Skin of body (tissue), 2 donors: ENCODE results near the gene TMEM234. TPM values are rescaled to one million over a fixed set of nuclear protein-coding genes. Genes with fewer than 3 reads are reported as not detected.

Experiments used
- DNase-seq: peaks from one replicate; lab custom pipeline; 2025; lab: John Stamatoyannopoulos, UW
- total RNA-seq: library from RNA; depleted of rRNA; stranded (reverse); fragments of >200 nt; gene quantifications from one replicate; pipeline ENCODE4 v1.2.3, GENCODE V29; 2014

TMEM234 gene
- total RNA-seq, 1 donor from 2014 or later, result 11.5 TPM

DNA sequence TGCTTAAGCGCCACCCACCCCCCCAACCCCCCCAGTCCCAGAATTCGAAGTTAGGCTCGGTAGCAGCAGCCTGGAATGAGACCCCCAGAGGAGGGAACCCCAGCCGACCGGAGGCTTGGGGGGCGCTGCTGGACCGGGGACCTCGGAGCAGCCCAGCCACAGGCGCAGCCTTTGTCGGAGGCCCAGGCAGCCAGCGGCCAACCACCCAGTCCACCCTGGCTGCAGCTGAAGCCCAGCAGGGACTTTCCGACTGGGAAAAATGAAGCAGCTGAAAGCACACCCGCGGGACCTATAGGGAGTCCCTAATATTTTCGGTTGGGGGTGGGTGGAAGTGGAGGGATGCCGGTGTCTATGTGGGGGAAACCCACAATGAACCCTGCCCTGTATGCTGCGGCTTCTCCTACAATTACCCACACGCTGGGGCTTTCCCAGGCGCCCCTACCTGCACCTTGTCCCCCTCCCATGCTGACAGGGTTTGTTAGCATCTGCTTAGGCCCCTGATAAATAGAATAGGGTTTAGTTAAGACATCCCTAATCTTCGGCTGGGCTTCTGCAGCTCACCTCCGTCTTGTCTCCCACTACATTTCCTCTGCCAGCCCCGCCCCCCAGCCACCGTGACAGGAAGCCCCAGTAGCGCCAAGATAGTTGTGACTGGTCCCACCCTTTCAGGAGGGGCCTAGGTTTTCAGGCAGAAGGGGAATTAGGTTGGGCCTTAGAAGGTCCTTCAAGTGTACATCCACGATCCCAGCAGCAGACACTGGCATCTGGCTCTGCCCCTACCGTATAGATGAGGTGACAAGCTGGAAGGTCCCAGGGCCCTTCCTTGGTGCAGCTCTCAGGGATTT lies 20.9 kb downstream of the TMEM234 start:
- peak; percentile 46 for DNase-seq

DNA sequence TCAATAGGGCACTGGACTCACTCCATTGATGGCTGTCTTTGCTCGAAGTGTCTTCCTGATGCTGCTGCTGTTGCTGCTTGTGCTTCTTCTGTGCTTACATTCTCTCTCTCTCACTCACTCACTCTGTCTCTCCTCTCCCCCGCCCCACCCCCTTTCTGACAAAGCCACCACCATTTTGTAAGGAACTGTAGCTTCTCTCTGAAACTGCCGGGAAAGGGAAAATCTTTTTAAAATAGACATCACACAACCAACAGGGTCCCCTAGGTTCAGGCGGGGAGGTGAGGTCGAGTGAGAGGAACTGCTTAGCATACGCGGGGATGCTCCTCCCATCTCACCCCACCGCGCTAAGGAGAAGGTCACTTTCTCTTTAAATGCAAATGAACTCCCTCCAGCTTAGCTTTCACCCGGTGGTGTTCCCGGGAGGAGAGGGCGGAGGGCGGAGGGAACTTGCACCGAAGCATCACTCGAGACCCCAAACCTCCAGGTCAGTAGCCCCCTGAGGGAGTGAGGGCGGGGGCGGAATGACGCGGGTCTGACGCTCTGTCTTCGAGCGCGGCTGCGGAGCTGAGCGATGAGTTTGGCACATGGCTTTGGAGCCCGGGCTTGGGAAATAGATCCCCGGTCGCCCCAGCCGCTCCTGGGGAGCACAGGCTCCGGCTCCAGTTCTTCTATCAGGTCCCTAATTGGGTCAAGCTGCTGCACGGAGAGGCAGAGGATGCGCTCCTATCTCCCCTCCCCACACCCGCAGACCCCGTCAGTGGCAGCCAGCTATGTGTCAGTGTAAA lies 21.7 kb downstream of the TMEM234 start, which contains the start of gene CCDC28B:
CCDC28B (plus strand) TSS at position 370 of the 785 bp plus-strand sequence. CDS start 1,341 bp downstream, outside the sequence.
- DNase-seq, result peak; percentile 74

DNA sequence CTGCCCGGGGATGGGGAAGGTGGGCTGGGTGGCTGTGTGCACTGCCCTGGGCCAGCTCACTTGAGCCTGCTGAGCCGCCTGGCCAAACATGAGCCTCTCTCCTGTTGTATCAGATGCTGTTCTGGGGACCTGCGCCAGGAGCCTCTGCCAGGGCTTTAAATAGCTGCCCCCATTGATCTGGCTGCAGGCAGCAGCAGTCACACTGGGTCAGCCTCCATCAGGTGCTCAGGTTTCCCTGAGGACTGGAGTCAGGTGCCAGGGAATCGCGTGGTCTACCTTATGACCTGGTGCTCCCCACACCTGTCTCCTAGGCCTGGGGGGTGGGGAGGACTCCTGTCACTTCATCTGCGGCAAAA lies 22.5 kb downstream of the TMEM234 start:
- no peak for DNase-seq

DNA sequence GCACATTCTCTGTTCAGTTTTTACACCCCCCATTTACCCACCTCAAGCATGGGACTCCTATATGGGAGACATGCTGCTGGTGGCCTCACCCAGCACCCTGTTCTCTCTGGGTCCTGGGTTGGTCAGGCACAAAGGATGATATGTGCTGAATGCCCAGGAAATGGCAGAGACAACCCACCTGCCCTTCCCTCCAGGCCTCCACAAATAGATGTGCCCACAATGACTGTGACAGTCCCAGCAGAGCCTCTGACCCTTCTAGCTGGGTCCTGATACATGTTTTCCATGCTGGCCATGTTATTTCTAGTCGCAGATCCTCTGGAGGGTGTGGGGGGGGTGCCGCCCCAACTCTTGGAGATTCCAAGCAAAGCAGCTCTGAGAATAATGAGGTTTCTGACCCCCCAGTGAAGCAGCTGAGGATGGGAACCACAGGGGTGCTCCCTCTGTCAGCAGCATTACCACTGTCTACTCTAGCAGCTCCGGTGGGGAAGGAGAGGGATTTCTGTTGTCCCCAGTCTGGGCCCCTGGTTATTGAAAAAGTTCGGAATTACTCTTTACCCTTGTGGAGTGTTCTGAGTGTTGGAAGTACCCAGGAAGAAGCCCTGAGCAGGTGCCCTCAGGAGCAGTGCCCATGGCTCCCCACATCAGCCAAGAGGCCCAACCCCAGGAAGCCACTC lies 23.0 kb downstream of the TMEM234 start:
- no peak for DNase-seq

DNA sequence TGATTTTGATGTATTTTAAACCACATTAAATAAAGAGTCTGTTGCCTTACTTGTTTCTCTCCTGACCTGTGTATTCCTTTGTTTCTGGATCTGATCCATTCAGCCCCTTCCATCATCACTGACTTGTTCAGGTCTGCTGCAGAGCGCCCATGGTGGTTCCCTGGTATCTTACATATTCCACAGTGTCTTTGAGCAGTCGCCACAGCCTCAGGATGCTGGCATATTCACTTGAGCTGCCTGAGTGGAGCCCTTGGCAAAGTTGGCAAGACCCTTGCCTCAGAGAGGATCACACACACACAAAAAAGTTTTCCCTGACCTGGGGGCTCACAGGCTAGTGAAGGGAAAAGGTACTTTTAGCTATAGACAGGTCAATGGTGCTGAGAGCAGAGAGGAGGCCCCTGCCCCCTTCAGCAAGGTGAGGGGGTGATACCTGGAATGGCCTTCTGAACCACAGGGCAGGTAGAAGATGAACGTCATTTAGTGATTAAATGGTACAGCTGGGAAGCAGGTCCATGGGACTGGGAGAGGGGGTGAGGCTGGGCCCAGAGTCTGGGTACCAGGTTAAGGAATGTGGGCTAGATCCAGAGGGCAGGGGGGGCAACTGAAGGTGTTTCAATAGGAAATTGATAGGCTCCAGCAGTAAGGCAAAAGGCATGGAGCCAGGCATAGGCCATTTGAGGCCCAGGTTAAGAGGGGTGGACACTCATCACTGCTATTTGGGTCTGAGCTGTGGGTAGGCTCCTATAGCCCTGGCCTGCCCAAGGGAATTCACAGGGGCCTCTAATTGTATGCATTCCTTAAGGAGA lies 23.7 kb downstream of the TMEM234 start:
- no peak for DNase-seq

DNA sequence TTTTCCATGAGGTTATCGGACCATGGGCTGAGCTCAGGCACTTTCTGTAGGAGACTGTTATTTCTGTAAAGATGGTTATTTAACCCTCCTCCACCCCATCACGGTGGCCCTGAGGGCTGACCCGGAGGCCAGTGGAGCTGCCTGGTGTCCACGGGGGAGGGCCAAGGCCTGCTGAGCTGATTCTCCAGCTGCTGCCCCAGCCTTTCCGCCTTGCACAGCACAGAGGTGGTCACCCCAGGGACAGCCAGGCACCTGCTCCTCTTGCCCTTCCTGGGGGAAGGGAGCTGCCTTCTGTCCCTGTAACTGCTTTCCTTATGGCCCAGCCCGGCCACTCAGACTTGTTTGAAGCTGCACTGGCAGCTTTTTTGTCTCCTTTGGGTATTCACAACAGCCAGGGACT lies 24.3 kb downstream of the TMEM234 start:
- DNase-seq, result no peak

DNA sequence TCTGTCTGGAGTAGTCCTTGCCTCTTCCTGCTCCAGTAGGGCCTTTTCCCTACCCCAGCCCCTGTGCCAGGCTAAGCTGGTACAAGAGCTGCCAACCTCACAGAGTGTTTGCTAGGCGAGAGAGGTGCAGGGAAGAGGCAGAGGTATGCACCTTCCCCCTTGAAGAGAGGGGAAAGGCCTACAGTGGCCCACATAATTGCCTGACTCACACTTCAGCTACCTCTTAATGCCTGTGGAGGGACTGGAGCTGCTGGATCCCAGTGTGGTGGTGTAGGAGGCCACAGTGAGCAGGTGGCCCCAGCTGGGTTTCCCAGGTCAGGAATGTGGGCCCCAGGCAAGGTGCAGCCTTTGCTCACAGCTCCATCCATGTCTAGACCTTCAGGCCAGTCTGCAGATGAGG lies 25.1 kb downstream of the TMEM234 start:
- DNase-seq, result no peak

DNA sequence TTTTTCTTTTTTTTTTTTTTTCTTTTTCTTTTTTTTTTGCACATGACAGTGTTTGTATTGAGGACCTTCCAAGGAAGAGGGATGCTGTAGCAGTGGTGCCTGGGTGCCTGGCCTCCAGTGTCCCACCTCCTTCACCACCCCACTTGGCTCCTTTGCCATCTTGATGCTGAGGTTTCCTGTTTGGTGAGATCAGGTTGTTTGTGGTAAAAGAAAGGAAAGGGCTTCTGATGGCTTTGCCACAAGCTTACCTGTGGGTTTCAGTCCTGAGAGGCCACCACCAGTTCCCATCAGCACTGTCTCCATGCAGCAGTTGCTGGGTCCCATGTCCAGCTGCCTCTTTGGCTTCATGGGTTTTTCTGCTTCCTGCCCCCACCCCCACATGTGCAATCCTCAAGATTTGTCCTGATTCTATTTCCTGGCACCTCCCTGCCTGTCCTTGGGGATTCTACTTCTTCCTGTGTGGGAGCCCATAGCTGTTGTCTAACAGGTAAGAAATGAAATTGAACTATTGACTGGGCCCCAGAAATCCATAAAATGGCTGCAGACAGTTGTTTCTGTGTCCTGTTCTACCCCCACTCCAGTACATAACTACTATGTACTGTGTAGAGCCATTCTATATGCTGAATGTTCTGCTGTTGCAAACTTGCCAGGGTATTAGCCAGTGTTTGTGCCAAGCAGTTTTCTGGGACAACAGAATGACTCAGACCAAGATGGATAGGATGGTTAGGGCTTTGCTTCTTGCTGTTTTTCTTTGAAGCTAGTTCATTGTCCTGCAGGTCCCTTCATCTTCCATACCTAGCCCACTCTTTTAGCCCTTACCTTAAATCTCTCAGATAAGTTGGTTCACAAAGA lies 26.0 kb downstream of the TMEM234 start:
- no peak for DNase-seq

DNA sequence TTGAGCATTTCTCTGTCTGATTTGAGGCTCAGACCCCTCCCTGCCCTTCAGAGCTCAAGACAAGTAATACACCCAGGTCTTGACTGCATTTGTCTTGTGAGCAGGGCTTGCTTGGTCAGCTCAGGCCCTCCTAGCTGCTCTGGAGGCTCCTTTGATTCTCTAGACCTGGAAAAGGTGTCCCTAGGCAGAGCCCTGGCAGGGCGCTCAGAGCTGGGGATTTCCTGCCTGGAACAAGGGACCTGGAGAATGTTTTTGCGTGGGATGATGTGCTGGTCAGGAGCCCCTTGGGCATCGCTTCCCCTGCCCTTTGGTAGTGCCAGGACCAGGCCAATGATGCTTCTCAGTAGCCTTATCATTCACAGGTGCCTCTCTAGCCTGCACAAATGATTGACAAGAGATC lies 26.6 kb downstream of the TMEM234 start:
- DNase-seq, result no peak

DNA sequence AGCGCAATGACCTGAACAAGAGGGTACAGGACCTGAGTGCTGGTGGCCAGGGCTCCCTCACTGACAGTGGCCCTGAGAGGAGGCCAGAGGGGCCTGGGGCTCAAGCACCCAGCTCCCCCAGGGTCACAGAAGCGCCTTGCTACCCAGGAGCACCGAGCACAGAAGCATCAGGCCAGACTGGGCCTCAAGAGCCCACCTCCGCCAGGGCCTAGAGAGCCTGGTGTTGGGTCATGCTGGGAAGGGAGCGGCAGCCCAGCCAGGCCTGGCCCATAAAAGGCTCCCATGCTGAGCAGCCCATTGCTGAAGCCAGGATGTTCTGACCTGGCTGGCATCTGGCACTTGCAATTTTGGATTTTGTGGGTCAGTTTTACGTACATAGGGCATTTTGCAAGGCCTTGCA lies 27.2 kb downstream of the TMEM234 start:
- DNase-seq, result no peak

DNA sequence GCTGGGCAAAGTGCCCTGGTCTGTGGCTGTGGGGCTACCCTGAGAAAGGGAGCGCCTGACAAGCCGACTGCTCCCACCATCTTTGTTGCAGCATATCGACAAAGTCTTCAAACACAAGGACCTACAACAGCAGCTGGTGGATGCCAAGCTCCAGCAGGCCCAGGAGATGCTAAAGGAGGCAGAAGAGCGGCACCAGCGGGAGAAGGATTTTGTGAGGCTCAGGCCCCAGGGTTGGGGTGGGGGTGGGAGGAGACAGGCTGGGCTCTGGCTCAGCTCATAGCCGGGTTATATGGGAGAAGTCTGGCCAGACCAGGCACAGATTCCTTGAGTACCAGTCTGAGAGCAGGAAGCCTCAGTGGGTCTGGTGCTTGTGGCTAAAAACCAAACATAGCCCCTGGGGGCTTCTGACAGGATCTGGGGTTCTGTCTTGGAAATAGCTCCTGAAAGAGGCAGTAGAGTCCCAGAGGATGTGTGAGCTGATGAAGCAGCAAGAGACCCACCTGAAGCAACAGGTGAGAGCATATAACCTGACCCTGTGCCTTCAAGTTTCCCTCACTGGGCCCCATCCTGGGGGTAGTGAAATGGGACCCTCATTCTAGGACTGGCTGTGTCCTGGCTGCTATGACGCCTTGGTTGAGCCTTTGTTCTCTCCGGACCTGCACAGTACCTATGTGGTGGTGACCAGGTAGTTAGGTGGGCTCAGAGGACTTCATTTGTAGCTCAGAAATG lies 29.8 kb downstream of the TMEM234 start:
- no peak for DNase-seq

DNA sequence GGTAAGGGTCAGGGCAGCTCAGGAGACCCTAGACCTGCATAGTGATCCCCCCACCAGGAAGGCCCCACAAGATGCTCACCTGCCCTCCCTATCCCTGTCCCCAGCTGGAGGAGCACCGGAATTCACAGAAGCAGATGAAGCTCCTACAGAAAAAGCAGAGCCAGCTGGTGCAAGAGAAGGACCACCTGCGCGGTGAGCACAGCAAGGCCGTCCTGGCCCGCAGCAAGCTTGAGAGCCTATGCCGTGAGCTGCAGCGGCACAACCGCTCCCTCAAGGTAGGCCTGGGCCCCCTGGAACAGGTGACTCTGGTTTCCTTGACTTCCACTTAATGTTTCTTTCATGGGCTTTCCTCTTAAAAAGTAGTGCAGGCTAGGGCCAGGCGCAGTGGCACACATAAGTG lies 34.3 kb downstream of the TMEM234 start:
- no peak for DNase-seq

DNA sequence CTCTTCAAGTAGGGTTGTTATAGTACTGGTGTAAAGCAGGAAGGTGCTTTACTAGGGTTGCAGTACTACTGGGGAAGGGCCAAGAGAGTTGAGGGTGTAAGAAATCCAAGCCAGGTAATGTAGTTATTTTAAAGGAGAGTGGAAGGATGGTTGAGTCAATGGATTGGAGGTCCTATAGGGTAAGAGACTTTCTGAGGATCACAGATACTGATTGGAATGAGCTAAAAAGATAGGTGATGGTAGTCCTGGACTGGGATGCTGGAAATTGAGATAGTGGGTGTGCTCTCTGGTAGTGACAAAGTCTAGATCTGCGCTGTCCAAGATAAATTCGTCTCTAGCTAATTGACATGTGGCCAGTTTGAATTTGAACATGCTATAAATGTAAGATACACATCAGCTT lies 35.7 kb downstream of the TMEM234 start:
- DNase-seq, result no peak

DNA sequence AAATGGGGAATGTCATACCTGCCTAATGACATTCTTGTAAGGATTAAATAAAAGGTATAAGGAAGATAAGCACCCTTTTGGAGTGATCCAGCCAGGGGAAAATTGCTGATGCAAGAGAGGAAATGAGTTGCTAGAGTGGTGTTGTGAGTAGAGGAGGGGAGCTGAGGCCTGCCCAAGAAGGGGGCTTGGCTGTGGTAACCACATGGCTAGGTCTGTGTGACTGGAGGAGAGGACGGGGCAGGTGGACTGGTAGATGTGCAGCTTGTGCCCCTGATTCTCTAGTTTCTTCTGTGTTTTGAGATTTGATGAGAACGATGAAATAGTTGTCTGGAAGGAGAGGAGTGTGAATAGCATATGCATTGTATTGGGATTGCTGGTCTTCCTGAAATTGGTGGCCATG lies 36.1 kb downstream of the TMEM234 start:
- DNase-seq, result no peak

DNA sequence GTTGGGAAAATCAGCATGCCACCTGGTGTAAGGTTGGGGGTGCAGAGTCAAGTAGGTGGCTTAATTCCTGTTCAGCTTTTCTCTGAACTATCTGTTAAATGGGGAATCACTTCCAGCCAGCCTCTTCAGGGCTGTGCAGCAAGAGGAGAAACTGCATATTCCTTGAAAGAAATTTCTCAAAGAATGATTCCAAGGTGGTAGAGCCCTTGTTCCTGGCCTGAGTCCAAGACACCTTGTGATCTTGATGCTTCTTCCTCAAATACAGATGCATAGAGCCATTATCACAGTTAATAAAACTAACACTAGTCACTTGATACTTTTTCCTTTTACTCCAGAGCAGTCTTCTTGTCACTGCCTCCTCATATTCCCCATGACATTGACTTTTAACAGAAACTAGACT lies 37.5 kb downstream of the TMEM234 start:
- no peak for DNase-seq

DNA sequence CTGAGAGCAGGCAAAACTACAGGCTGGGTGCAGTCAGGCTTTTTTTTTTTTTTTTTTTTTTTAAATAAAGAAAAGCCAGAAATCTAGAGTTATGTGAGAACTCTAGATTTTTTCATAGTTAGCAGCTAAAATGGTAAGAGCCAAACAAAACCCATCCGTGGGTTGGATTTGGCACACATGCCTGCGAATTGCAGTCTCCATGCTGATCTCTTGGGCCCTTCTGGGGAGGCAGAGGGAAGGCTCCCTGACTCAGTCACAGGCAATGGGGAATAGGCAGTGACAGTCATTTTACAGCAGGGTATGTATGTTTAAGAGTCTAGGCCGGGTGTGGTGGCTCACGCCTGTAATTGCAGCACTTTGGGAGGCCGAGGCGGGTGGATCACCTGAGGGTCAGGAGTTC lies 40.1 kb downstream of the TMEM234 start:
- DNase-seq, result no peak

DNA sequence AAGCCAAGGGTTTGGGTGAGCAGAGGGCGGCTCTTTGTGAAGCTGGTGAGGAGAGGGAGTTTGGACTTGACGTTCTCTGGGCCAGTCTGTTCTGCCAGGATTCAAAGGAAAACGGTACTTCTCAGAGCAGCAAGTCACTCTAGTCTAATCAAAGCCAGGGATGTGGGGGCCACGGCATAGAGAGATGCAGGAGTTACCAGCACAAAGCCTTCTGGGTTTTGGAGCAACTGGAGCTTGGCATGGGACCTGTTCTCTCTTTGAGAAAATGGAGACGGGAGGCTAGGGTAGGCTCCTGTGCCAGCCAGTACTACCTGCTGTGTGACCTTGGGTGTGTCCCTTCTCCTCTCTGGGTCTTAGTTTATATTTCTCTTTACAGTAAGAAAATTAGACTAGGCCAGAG lies 40.6 kb downstream of the TMEM234 start:
- DNase-seq, result no peak

DNA sequence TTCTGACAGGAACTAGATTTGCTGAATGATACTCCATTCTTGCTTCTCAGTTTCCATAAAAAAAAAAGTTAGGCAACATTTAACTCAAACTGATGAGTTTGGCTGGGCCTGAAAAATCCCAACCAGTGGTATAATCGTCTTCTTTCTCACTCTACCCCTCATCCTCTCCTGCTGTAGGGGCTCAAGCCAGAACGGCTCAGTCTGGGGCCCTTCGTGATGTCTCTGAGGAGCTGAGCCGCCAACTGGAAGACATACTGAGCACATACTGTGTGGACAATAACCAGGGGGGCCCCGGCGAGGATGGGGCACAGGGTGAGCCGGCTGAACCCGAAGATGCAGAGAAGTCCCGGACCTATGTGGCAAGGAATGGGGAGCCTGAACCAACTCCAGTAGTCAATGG lies 41.1 kb downstream of the TMEM234 start:
- no peak for DNase-seq

DNA sequence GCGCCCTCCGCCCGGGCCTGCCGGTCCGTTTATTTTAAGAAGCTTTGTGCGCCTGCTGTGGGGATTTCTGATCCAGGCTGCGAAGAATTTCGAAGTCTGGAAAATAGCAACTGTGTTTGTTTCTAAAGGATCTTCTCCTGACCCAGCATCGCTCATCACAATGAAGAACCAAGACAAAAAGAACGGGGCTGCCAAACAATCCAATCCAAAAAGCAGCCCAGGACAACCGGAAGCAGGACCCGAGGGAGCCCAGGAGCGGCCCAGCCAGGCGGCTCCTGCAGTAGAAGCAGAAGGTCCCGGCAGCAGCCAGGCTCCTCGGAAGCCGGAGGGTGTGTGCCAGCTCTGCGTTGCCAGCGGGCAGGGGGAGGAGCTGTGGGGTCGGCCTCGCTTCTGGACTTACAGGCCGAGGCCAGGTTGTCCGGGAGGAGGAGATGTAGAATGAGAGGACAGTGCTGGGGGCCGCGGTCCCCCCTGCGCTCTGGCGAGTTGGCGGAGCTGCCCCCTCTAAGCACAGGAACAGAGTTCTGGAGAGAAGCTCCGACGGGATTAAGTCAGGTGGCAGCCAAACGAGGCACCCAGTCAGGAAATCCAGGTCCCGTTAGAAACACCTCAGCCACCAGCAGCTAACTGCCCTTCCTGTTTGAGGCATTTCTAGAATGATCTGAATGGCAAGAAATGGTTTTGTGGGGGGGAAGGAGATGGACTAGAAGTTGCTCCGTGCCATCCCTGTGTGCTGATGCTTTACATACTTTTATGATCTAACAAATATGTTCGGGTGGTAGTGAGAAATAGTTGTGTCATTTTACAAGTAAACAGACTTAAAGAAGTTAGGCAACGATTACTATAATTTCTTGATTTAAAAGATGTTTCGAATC lies 41.7 kb downstream of the TMEM234 start:
- DNase-seq, result peak; percentile 47
